HepG2 (cell line): Measurements from ENCODE around the gene EMP2. TPM values are rescaled to one million over a fixed set of nuclear protein-coding genes. Genes with fewer than 3 reads are reported as not detected.

Source experiments
- ARID3A ChIP-seq: IDR thresholded peaks from 2 replicates; pipeline ENCODE4 v1.6.1; 2012; ENCODE audit warnings: low read depth, low read length, improper control_type of control experiment
- EP300 ChIP-seq, 3 experiments: sonication (generic) in 1 of 3; formaldehyde crosslinking in 1 of 3; IDR thresholded peaks; 2 replicates each; pipeline versions ENCODE4 v1.5.1 to v1.6.1; 2011 to 2020; ENCODE audit warnings: low read depth in 2 of 3, low read length in 2 of 3, borderline replicate concordance in 1 of 3, improper control_type of control experiment in 1 of 3, mild to moderate bottlenecking in 1 of 3, missing genetic modification reagents in 1 of 3, moderate library complexity in 1 of 3
- ERF ChIP-seq: IDR thresholded peaks from 2 replicates; pipeline ENCODE4 v1.6.1; 2018; ENCODE audit warnings: missing biosample characterization, missing genetic modification reagents
- FIP1L1 ChIP-seq: fragments of 200-400 bp; formaldehyde crosslinking; IDR thresholded peaks from 2 replicates; pipeline ENCODE4 v1.6.1; 2018; ENCODE audit warnings: low read depth, mild to moderate bottlenecking, low read length, moderate library complexity, borderline replicate concordance; ENCODE audit not compliant: insufficient read depth
- FOXA3 ChIP-seq: IDR thresholded peaks from 2 replicates; pipeline ENCODE4 v1.6.1; 2016; ENCODE audit warnings: missing genetic modification reagents, missing compliant biosample characterization
- HIC2 ChIP-seq: sonication (generic); formaldehyde crosslinking; IDR thresholded peaks from 2 replicates; pipeline ENCODE4 v1.9.0; 2022; ENCODE audit warnings: low read depth, missing genetic modification reagents
- HMGXB4 ChIP-seq, 2 experiments: sonication (generic) in 1 of 2; formaldehyde crosslinking in 1 of 2; IDR thresholded peaks; 2 replicates each; pipeline versions ENCODE4 v1.4.0 to v1.6.1; 2018 to 2020; ENCODE audit warnings: missing genetic modification reagents in 2 of 2, borderline replicate concordance in 1 of 2, low read depth in 1 of 2, mild to moderate bottlenecking in 1 of 2, missing biosample characterization in 1 of 2
- JUNB ChIP-seq: sonication (generic); formaldehyde crosslinking; IDR thresholded peaks from 2 replicates; pipeline ENCODE4 v1.8.0; 2022; ENCODE audit warnings: missing genetic modification reagents, mild to moderate bottlenecking, borderline replicate concordance
- MED13 ChIP-seq: sonication (generic); formaldehyde crosslinking; IDR thresholded peaks from 2 replicates; pipeline ENCODE4 v1.5.0; 2020; ENCODE audit warnings: missing genetic modification reagents
- MED8 ChIP-seq: sonication (generic); formaldehyde crosslinking; IDR thresholded peaks from 2 replicates; pipeline ENCODE4 v1.8.1; 2023; ENCODE audit warnings: mild to moderate bottlenecking, missing genetic modification reagents; ENCODE audit not compliant: insufficient replicate concordance
- RFX5 ChIP-seq: IDR thresholded peaks from 2 replicates; pipeline ENCODE4 v1.6.1; 2011; ENCODE audit warnings: low read depth, low read length, improper control_type of control experiment
- SRF ChIP-seq: IDR thresholded peaks from 2 replicates; pipeline ENCODE4 v1.6.1; 2011; ENCODE audit warnings: mild to moderate bottlenecking, low read depth, low read length, moderate library complexity
- TFDP1 ChIP-seq: IDR thresholded peaks from 2 replicates; pipeline ENCODE4 v1.6.1; 2016; ENCODE audit warnings: missing compliant biosample characterization, missing genetic modification reagents, borderline replicate concordance
- ZBTB42 ChIP-seq: sonication (generic); formaldehyde crosslinking; IDR thresholded peaks from 2 replicates; pipeline ENCODE4 v1.5.0; 2020; ENCODE audit warnings: mild to moderate bottlenecking, missing genetic modification reagents
- ZBTB8A ChIP-seq: sonication (generic); formaldehyde crosslinking; IDR thresholded peaks from 2 replicates; pipeline ENCODE4 v1.4.0; 2020; ENCODE audit warnings: mild to moderate bottlenecking, low read depth, missing genetic modification reagents, borderline replicate concordance
- ZNF234 ChIP-seq: sonication (generic); formaldehyde crosslinking; conservative IDR thresholded peaks from 2 replicates; pipeline ENCODE4 v1.5.1; 2020; ENCODE audit warnings: mild to moderate bottlenecking, missing genetic modification reagents
- ZNF674 ChIP-seq: sonication (generic); formaldehyde crosslinking; IDR thresholded peaks from 2 replicates; pipeline ENCODE4 v1.5.0; 2020; ENCODE audit warnings: low read depth, mild to moderate bottlenecking, missing genetic modification reagents
- polyA plus RNA-seq, 8 experiments: library from polyadenylated mRNA; depleted of rRNA in 3 of 8; stranded (reverse) in 7 of 8; unstranded in 1 of 8; fragments of >200 nt; fragmentation: Illumina TruSeq in 4 of 8; extraction: Trizol in 4 of 8; gene quantifications; 2 replicates each; pipeline versions ENCODE4 v1.2.1 to v1.2.3, GENCODE V29; 2011 to 2016; ENCODE audit warnings: low read depth in 4 of 8, missing spikeins in 1 of 8, mixed read lengths in 1 of 8; ENCODE audit not compliant: insufficient read depth in 1 of 8
- total RNA-seq, 5 experiments: library from RNA; depleted of rRNA; stranded (reverse); fragments of >200 nt; fragmentation: Illumina TruSeq; extraction: Trizol; gene quantifications; 2 replicates each; pipeline ENCODE4 v1.2.3, GENCODE V29; 2016; ENCODE audit warnings: low read depth in 1 of 5
- TF ChIP-seq, protein P1 (sequence below): sonication (generic); formaldehyde crosslinking; IDR thresholded peaks from 2 replicates; pipeline ENCODE4 v1.4.0; 2020; ENCODE audit warnings: missing genetic modification reagents, mild to moderate bottlenecking, borderline replicate concordance
- TF ChIP-seq, protein P2 (sequence below): IDR thresholded peaks from 2 replicates; pipeline ENCODE4 v1.6.1; 2016; ENCODE audit warnings: low read depth

The EMP2 gene
- total and polyA plus RNA-seq, 2 of the 13 experiments (the other 11 are each of a cell fraction or from before 2014, with no cell fraction given): 24.6 to 91.2 TPM

GRCh38 chr16:10509534-10510025 lies 70.8 kb downstream of the EMP2 start (continued):
- TF ChIP-seq, protein P1, sequence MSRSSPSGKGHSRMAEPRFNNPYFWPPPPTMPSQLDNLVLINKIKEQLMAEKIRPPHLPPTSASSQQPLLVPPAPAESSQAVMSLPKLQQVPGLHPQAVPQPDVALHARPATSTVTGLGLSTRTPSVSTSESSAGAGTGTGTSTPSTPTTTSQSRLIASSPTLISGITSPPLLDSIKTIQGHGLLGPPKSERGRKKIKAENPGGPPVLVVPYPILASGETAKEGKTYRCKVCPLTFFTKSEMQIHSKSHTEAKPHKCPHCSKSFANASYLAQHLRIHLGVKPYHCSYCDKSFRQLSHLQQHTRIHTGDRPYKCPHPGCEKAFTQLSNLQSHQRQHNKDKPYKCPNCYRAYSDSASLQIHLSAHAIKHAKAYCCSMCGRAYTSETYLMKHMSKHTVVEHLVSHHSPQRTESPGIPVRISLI (CRISPR knock-in tag): peak; percentile 27; the same call in 1 of the 2 replicates
- no peak for TF ChIP-seq FIP1L1
- TF ChIP-seq JUNB (CRISPR knock-in tag): no peak
- TF ChIP-seq ZNF674 (CRISPR knock-in tag): no peak
- TF ChIP-seq ZNF234: no peak
- TF ChIP-seq SRF: no peak
- no peak for TF ChIP-seq EP300 (IDR thresholded peaks at IDR 0.05; ENCODE audit: low read depth in 2 of 2, low read length in 2 of 2)
- TF ChIP-seq EP300 (CRISPR knock-in tag; IDR thresholded peaks at IDR 0.05; ENCODE audit: borderline replicate concordance): 0 out of 2 replicates have a peak, but pooled peaks have one; percentile 32
- peak; percentile 92 for TF ChIP-seq ARID3A
- TF ChIP-seq HIC2 (CRISPR knock-in tag): no peak
- peak; percentile 67; the same call in 1 of the 2 replicates for TF ChIP-seq ERF (CRISPR knock-in tag)
- no peak for TF ChIP-seq ZBTB42 (CRISPR knock-in tag)
- no peak for TF ChIP-seq MED13 (CRISPR knock-in tag)
- peak; percentile 71 for TF ChIP-seq FOXA3 (CRISPR knock-in tag)
- TF ChIP-seq TFDP1 (CRISPR knock-in tag): no peak; the same call in 1 of the 2 replicates
- no peak for TF ChIP-seq ZBTB8A (CRISPR knock-in tag)
- TF ChIP-seq HMGXB4 (CRISPR knock-in tag; IDR thresholded peaks at IDR 0.05; ENCODE audit: borderline replicate concordance in 1 of 2, low read depth in 1 of 2): peak; percentile 57 to 65; a peak in 2 of 4 replicates
- TF ChIP-seq RFX5: no peak
- TF ChIP-seq, protein P2, sequence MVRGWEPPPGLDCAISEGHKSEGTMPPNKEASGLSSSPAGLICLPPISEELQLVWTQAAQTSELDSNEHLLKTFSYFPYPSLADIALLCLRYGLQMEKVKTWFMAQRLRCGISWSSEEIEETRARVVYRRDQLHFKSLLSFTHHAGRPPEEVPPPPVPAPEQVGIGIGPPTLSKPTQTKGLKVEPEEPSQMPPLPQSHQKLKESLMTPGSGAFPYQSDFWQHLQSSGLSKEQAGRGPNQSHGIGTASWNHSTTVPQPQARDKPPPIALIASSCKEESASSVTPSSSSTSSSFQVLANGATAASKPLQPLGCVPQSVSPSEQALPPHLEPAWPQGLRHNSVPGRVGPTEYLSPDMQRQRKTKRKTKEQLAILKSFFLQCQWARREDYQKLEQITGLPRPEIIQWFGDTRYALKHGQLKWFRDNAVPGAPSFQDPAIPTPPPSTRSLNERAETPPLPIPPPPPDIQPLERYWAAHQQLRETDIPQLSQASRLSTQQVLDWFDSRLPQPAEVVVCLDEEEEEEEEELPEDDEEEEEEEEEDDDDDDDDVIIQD: peak; percentile 38; the same call in 1 of the 2 replicates
- no peak for TF ChIP-seq MED8
